ENCODE measurements around the gene MROH8. TPM values are rescaled to one million over a fixed set of nuclear protein-coding genes. Genes with fewer than 3 reads are reported as not detected.
"Not testable (repeated sequence)": the region's sequence is repeated elsewhere in the genome, so short reads cannot be mapped to it uniquely, and the experiment has no call there.

The MROH8 gene
- polyA plus RNA-seq, 4 donors, result 5.8 to 7.9 (median 7.4) TPM

- no peak for DNase-seq (ENCODE audit: low read depth in 4 of 4, low spot score in 3 of 4)
These were observed 70.7 kb downstream of the MROH8 start for GRCh38 chr20:37108676-37109075.

- DNase-seq (ENCODE audit: low read depth in 4 of 4, low spot score in 3 of 4), result no peak
These were observed 76.8 kb downstream of the MROH8 start for GRCh38 chr20:37102571-37102970.

GRCh38 chr20:37096415-37097041 is 82.8 kb downstream of the MROH8 start:
- no peak for DNase-seq (ENCODE audit: low read depth in 4 of 4, low spot score in 3 of 4)

- peak; percentile 81 to 86 (median 84) for DNase-seq (ENCODE audit: low read depth in 4 of 4, low spot score in 3 of 4)
These were observed 83.5 kb downstream of the MROH8 start, which contains the start of gene RBL1 for GRCh38 chr20:37095599-37096414. Gene RBL1 (minus strand): TSS chr20:37095997. CDS start chr20:37095928, 69 bp downstream.

GRCh38 chr20:37095108-37095598 is 84.2 kb downstream of the MROH8 start:
- DNase-seq (ENCODE audit: low read depth in 4 of 4, low spot score in 3 of 4), result no peak

GRCh38 chr20:37090407-37090806 is 88.9 kb downstream of the MROH8 start:
- no peak for DNase-seq (ENCODE audit: low read depth in 4 of 4, low spot score in 3 of 4)

- DNase-seq (ENCODE audit: low read depth in 4 of 4, low spot score in 3 of 4), result no peak
These were observed 97.5 kb downstream of the MROH8 start for GRCh38 chr20:37081717-37082289.

- no peak for DNase-seq (ENCODE audit: low read depth in 4 of 4, low spot score in 3 of 4)
These were observed 102.3 kb downstream of the MROH8 start for GRCh38 chr20:37077009-37077408.

- DNase-seq (ENCODE audit: low read depth in 4 of 4, low spot score in 3 of 4), result no peak
These were observed 103.2 kb downstream of the MROH8 start for GRCh38 chr20:37075932-37076685.

GRCh38 chr20:37072293-37073196 is 106.8 kb downstream of the MROH8 start:
- DNase-seq (ENCODE audit: low read depth in 4 of 4, low spot score in 3 of 4), result no peak

GRCh38 chr20:37071481-37071911 is 107.9 kb downstream of the MROH8 start:
- DNase-seq (ENCODE audit: low read depth in 4 of 4, low spot score in 3 of 4), result no peak

GRCh38 chr20:37069563-37069962 is 109.8 kb downstream of the MROH8 start:
- not testable (repeated sequence) for DNase-seq (ENCODE audit: low read depth in 4 of 4, low spot score in 3 of 4)

- no peak for DNase-seq (ENCODE audit: low read depth in 4 of 4, low spot score in 3 of 4)
These were observed 113.2 kb downstream of the MROH8 start for GRCh38 chr20:37066168-37066567.

- no peak for DNase-seq (ENCODE audit: low read depth in 4 of 4, low spot score in 3 of 4)
These were observed 124.1 kb downstream of the MROH8 start for GRCh38 chr20:37055276-37055675.

- DNase-seq (ENCODE audit: low read depth in 4 of 4, low spot score in 3 of 4), result no peak
These were observed 126.0 kb downstream of the MROH8 start for GRCh38 chr20:37053230-37053950.

Data from right renal pelvis (tissue), 4 donors.